Fibroblast of lung (primary cell): ENCODE data around the gene CTNND2. TPM values are rescaled to one million over a fixed set of nuclear protein-coding genes. Genes with fewer than 3 reads are reported as not detected.

Experiments
- DNase-seq, 2 donors: peaks; one replicate each; pipeline versions ENCODE4 v3.0.0 to v3.0.0-alpha.2; 2010; ENCODE audit warnings: low read depth in 2 of 2
- H2AFZ ChIP-seq: 2 replicates; pipeline ENCODE4 v1.5.1; 2012; ENCODE audit warnings: low read length, control low read depth, inconsistent platforms
- H3K27ac ChIP-seq: 2 replicates; pipeline ENCODE4 v1.5.1; 2011; ENCODE audit warnings: low read length, control low read depth; ENCODE audit not compliant: insufficient read depth
- H3K27me3 ChIP-seq: 2 replicates; pipeline ENCODE4 v1.5.1; 2011; ENCODE audit warnings: mild to moderate bottlenecking, low read length; ENCODE audit not compliant: control insufficient read depth, insufficient read depth
- H3K36me3 ChIP-seq: 2 replicates; pipeline ENCODE4 v1.5.1; 2011; ENCODE audit warnings: low read length; ENCODE audit not compliant: control insufficient read depth, insufficient read depth
- H3K4me1 ChIP-seq: 2 replicates; pipeline ENCODE4 v1.5.1; 2011; ENCODE audit warnings: low read length; ENCODE audit not compliant: control insufficient read depth, insufficient read depth; ENCODE audit errors: extremely low read depth
- H3K4me2 ChIP-seq: 2 replicates; pipeline ENCODE4 v1.5.1; 2011; ENCODE audit warnings: low read length, control low read depth; ENCODE audit not compliant: insufficient read depth; ENCODE audit errors: extremely low read depth
- H3K4me3 ChIP-seq, 4 experiments: fragments of 200-600 bp in 1 of 4; sonication (generic) in 1 of 4; replicated peaks in 1 of 4; 2 replicates each; pipeline ENCODE4 v1.5.1; 2011 to 2016; ENCODE audit warnings: low read length in 4 of 4, low read depth in 3 of 4, mild to moderate bottlenecking in 3 of 4, control low read depth in 2 of 4, inconsistent platforms in 1 of 4, mixed read lengths in 1 of 4; ENCODE audit not compliant: insufficient read depth in 1 of 4; ENCODE audit errors: control extremely low read depth in 1 of 4
- H3K79me2 ChIP-seq: 2 replicates; pipeline ENCODE4 v1.5.1; 2012; ENCODE audit warnings: mild to moderate bottlenecking, low read length, inconsistent platforms; ENCODE audit not compliant: control insufficient read depth, insufficient read depth
- H3K9ac ChIP-seq: 2 replicates; pipeline ENCODE4 v1.5.1; 2011; ENCODE audit warnings: mild to moderate bottlenecking, low read length, control low read depth; ENCODE audit not compliant: insufficient read depth
- H3K9me3 ChIP-seq: 2 replicates; pipeline ENCODE4 v1.5.1; 2012; ENCODE audit warnings: low read depth, low read length; ENCODE audit not compliant: control insufficient read depth, insufficient read depth
- H4K20me1 ChIP-seq: 2 replicates; pipeline ENCODE4 v1.5.1; 2011; ENCODE audit warnings: low read length; ENCODE audit not compliant: control insufficient read depth, insufficient read depth; ENCODE audit errors: extremely low read depth
- EZH2 ChIP-seq: IDR thresholded peaks from 2 replicates; pipeline ENCODE4 v1.5.1; 2012; ENCODE audit warnings: low read length, control low read depth, mild to moderate bottlenecking; ENCODE audit errors: missing control alignments
- polyA plus RNA-seq, 2 donors: library from polyadenylated mRNA; depleted of rRNA in 1 of 2; stranded (reverse) in 1 of 2; unstranded in 1 of 2; fragments of >200 nt; gene quantifications; 2 replicates each; pipeline ENCODE4 v1.2.1, GENCODE V29; 2011 to 2012; ENCODE audit warnings: missing spikeins in 1 of 2
- total RNA-seq: library from RNA; depleted of rRNA; stranded (reverse); fragments of >200 nt; gene quantifications from 2 replicates; pipeline ENCODE4 v1.2.1, GENCODE V29; 2014
- TF ChIP-seq, protein P1 (sequence below), 2 donors: IDR thresholded peaks in 1 of 2; conservative IDR thresholded peaks in 1 of 2; 1 replicate in 1 of 2; 2 replicates in 1 of 2; pipeline ENCODE4 v1.5.1; 2011 to 2012; ENCODE audit warnings: low read length in 2 of 2, control low read depth in 1 of 2, inconsistent platforms in 1 of 2, low read depth in 1 of 2, mild to moderate bottlenecking in 1 of 2

Gene CTNND2
- total and polyA plus RNA-seq, 2 donors (not counting 1 experiment from before 2014, with no cell fraction given): not detected

DNA sequence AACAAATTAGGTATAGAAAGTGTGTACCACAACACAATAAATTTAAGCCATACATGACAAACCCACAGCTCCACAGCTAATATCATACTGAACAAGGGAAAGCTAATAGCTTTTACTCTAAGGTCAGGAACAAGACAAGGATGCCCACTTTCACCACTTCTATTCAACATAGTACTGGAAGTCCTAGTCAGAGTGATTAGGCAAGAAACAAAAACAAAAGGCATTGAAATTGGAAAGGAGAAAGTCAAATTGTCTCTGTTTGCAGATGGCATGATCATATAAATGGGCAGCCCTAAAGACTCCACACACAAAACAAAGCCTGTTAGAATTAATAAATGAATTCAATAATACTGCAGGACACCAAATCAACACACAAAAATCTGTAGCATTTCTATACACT lies 548.8 kb downstream of the CTNND2 start:
- no peaks in the 10 kb centered on the region for H3K27me3 ChIP-seq
- no peak overlapping the region for H3K27ac ChIP-seq
- TF ChIP-seq, protein P1, sequence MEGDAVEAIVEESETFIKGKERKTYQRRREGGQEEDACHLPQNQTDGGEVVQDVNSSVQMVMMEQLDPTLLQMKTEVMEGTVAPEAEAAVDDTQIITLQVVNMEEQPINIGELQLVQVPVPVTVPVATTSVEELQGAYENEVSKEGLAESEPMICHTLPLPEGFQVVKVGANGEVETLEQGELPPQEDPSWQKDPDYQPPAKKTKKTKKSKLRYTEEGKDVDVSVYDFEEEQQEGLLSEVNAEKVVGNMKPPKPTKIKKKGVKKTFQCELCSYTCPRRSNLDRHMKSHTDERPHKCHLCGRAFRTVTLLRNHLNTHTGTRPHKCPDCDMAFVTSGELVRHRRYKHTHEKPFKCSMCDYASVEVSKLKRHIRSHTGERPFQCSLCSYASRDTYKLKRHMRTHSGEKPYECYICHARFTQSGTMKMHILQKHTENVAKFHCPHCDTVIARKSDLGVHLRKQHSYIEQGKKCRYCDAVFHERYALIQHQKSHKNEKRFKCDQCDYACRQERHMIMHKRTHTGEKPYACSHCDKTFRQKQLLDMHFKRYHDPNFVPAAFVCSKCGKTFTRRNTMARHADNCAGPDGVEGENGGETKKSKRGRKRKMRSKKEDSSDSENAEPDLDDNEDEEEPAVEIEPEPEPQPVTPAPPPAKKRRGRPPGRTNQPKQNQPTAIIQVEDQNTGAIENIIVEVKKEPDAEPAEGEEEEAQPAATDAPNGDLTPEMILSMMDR (conservative IDR thresholded peaks at IDR 0.05 in 1 of 2, IDR thresholded peaks at IDR 0.05 in 1 of 2; ENCODE audit: low read depth in 1 of 2, low read length in 2 of 2): no peak
- no peak for TF ChIP-seq EZH2
- H3K4me3 ChIP-seq: no peak overlapping the region
- DNase-seq: no peak
- no peaks in the 10 kb centered on the region for H3K36me3 ChIP-seq
- H3K4me2 ChIP-seq: no peak overlapping the region
- no peaks in the 10 kb centered on the region for H3K4me1 ChIP-seq
- no peak overlapping the region for H3K9ac ChIP-seq
- no peaks in the 10 kb centered on the region for H3K79me2 ChIP-seq
- H4K20me1 ChIP-seq: no peaks in the 10 kb centered on the region
- no peaks in the 10 kb centered on the region for H3K9me3 ChIP-seq
- H2AFZ ChIP-seq: no peak overlapping the region

GRCh38 chr5:11346336-11346735 lies 557.9 kb downstream of the CTNND2 start:
- H3K9ac ChIP-seq: no peak overlapping the region
- H3K4me1 ChIP-seq: no peaks in the 10 kb centered on the region
- no peak overlapping the region for H3K4me2 ChIP-seq
- H3K27me3 ChIP-seq: no peaks in the 10 kb centered on the region
- H3K27ac ChIP-seq: no peak overlapping the region
- H3K9me3 ChIP-seq: no peaks in the 10 kb centered on the region
- no peak overlapping the region for H2AFZ ChIP-seq
- no peak for TF ChIP-seq EZH2
- TF ChIP-seq, protein P1 (conservative IDR thresholded peaks at IDR 0.05 in 1 of 2, IDR thresholded peaks at IDR 0.05 in 1 of 2; ENCODE audit: low read depth in 1 of 2, low read length in 2 of 2): no peak
- H4K20me1 ChIP-seq: no peaks in the 10 kb centered on the region
- H3K79me2 ChIP-seq: no peaks in the 10 kb centered on the region
- DNase-seq: no peak
- no peaks in the 10 kb centered on the region for H3K36me3 ChIP-seq
- no peak overlapping the region for H3K4me3 ChIP-seq

GRCh38 chr5:11335881-11336760 lies 568.1 kb downstream of the CTNND2 start:
- Histone ChIP-seq H3K27me3 (no peaks in the 10 kb centered on the region), H3K4me3 (no peak overlapping the region), H3K27ac (no peak overlapping the region), H3K36me3 (no peaks in the 10 kb centered on the region), H3K9me3 (no peaks in the 10 kb centered on the region), H3K4me1 (no peaks in the 10 kb centered on the region), H3K79me2 (no peaks in the 10 kb centered on the region), H2AFZ (no peak overlapping the region), H4K20me1 (no peaks in the 10 kb centered on the region), H3K9ac (no peak overlapping the region), H3K4me2 (no peak overlapping the region)
- TF ChIP-seq EZH2: no peak
- DNase-seq: no peak
